HEK293T (cell line): Measurements from ENCODE around the gene TRIM59.

Experiments
- BHLHE40 ChIP-seq: fragments of 450-650 bp; IDR thresholded peaks from 2 replicates; pipeline ENCODE4 v1.6.1; 2016; ENCODE audit warnings: mild to moderate bottlenecking, moderate library complexity, borderline replicate concordance
- FOXA1 ChIP-seq: fragments of 450-650 bp; IDR thresholded peaks from 2 replicates; pipeline ENCODE4 v1.6.1; 2016; ENCODE audit warnings: mild to moderate bottlenecking
- PKNOX1 ChIP-seq: fragments of 450-650 bp; IDR thresholded peaks from 2 replicates; pipeline ENCODE4 v1.6.1; 2016
- SP1 ChIP-seq: fragments of 450-650 bp; IDR thresholded peaks from 2 replicates; pipeline ENCODE4 v1.6.1; 2017
- SUZ12 ChIP-seq: fragments of 450-650 bp; IDR thresholded peaks from 2 replicates; pipeline ENCODE4 v1.6.1; 2016; ENCODE audit warnings: mild to moderate bottlenecking

- peak; percentile 55; the same call in 1 of the 2 replicates for TF ChIP-seq PKNOX1
- TF ChIP-seq SP1: no peak
- TF ChIP-seq FOXA1: no peak
- no peak for TF ChIP-seq BHLHE40
- TF ChIP-seq SUZ12: no peak
Measured at GRCh38 chr3:160440687-160441086, 8.9 kb downstream of the TRIM59 start.
